Measurements from ENCODE around the gene PRR15.
A peak's percentile ranks its signal among the peaks of the same experiment; 100 is the strongest.

Gene PRR15

DNA sequence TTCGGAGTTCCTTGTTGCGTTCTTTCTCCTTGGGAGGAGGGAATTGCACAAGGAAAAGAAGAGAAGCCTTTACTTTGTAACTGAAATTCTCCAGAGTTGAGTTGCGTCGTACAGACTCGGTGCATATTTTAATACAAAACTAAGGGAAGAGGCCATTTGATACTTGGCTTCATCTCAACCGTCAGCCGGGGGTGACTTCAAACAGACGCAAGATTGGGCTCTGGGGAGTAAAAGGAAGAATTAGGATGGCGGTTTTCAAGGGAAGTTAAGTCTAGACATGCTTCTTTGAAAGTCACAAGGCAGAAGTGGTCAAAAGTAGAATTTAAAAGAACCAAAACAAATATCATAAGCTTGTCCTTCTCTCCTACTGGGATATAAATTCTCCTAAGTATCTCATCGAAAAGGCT is 1.6 kb downstream of the PRR15 start:
- Histone ChIP-seq H3K27ac (ENCODE audit: low read length) (no peak overlapping the region), H3K4me1 (ENCODE audit: insufficient read depth, low read length) (peaks cover 14% of the 10 kb centered on the region; the same call in 1 of the 2 replicates), H3K27me3 (ENCODE audit: insufficient read depth, low read length, poor library complexity) (peaks cover 50% of the 10 kb centered on the region), H3K4me2 (ENCODE audit: insufficient read depth, low read length) (peak overlapping the region; percentile 74), H3K79me2 (ENCODE audit: insufficient read depth, low read length) (no peaks in the 10 kb centered on the region), H3K4me3 (ENCODE audit: low read depth in 1 of 2, low read length in 2 of 2) (peak overlapping the region in 1 of 2 experiments; percentile 53; a peak in 3 of 4 replicates), H3K9me3 (ENCODE audit: insufficient read depth, low read length, severe bottlenecking) (no peaks in the 10 kb centered on the region), H2AFZ (ENCODE audit: low read depth, low read length) (peak overlapping the region; percentile 46; the same call in 1 of the 2 replicates), H4K20me1 (ENCODE audit: insufficient read depth, low read length) (no peaks in the 10 kb centered on the region), H3K9ac (ENCODE audit: low read depth, low read length) (peak overlapping the region; percentile 42; the same call in 1 of the 2 replicates), H3K36me3 (ENCODE audit: insufficient read depth, low read length) (no peaks in the 10 kb centered on the region)
- ATAC-seq (ENCODE audit: insufficient read depth, low read depth) = no peak
- TF ChIP-seq EZH2 (IDR thresholded peaks at IDR 0.05; ENCODE audit: borderline replicate concordance, low read depth, low read length, severe bottlenecking) = no peak
- TF ChIP-seq, protein P1, sequence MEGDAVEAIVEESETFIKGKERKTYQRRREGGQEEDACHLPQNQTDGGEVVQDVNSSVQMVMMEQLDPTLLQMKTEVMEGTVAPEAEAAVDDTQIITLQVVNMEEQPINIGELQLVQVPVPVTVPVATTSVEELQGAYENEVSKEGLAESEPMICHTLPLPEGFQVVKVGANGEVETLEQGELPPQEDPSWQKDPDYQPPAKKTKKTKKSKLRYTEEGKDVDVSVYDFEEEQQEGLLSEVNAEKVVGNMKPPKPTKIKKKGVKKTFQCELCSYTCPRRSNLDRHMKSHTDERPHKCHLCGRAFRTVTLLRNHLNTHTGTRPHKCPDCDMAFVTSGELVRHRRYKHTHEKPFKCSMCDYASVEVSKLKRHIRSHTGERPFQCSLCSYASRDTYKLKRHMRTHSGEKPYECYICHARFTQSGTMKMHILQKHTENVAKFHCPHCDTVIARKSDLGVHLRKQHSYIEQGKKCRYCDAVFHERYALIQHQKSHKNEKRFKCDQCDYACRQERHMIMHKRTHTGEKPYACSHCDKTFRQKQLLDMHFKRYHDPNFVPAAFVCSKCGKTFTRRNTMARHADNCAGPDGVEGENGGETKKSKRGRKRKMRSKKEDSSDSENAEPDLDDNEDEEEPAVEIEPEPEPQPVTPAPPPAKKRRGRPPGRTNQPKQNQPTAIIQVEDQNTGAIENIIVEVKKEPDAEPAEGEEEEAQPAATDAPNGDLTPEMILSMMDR (IDR thresholded peaks at IDR 0.05; ENCODE audit: borderline replicate concordance, extremely low read depth, low read length, poor library complexity, severe bottlenecking) = no peak
- DNase-seq = no peak

DNA sequence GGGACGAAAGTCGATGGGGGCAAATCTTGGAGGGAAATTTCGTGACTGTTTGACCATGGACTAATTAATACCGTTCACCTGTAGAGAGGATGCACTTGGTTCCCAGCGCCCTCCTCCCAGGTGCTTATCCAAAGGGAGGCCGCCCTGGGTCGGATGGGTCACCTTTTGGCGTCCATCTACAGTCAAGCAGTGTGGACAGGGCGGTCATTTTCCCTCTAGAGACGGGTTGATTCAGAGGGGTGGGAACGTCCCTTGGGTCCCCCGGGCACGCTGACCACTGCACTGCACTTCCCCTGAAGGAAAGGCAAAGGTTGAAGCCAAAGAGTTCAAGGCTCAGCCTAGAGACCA is 2.0 kb downstream of the PRR15 start:
- H3K79me2 ChIP-seq (ENCODE audit: insufficient read depth, low read length) = no peaks in the 10 kb centered on the region
- no peak overlapping the region for H3K27ac ChIP-seq (ENCODE audit: low read length)
- no peak for ATAC-seq (ENCODE audit: insufficient read depth, low read depth)
- H3K4me2 ChIP-seq (ENCODE audit: insufficient read depth, low read length) = peak overlapping the region; percentile 74
- no peak overlapping the region for H2AFZ ChIP-seq (ENCODE audit: low read depth, low read length)
- H4K20me1 ChIP-seq (ENCODE audit: insufficient read depth, low read length) = no peaks in the 10 kb centered on the region
- H3K36me3 ChIP-seq (ENCODE audit: insufficient read depth, low read length) = no peaks in the 10 kb centered on the region
- H3K9ac ChIP-seq (ENCODE audit: low read depth, low read length) = no peak overlapping the region
- no peak for TF ChIP-seq EZH2 (IDR thresholded peaks at IDR 0.05; ENCODE audit: borderline replicate concordance, low read depth, low read length, severe bottlenecking)
- TF ChIP-seq, protein P1 (IDR thresholded peaks at IDR 0.05; ENCODE audit: borderline replicate concordance, extremely low read depth, low read length, poor library complexity, severe bottlenecking) = no peak
- H3K27me3 ChIP-seq (ENCODE audit: insufficient read depth, low read length, poor library complexity) = peaks cover 54% of the 10 kb centered on the region
- no peaks in the 10 kb centered on the region for H3K9me3 ChIP-seq (ENCODE audit: insufficient read depth, low read length, severe bottlenecking)
- H3K4me1 ChIP-seq (ENCODE audit: insufficient read depth, low read length) = peaks cover 14% of the 10 kb centered on the region; the same call in 1 of the 2 replicates
- no peak overlapping the region for H3K4me3 ChIP-seq (ENCODE audit: low read depth in 1 of 2, low read length in 2 of 2)
- DNase-seq = no peak

DNA sequence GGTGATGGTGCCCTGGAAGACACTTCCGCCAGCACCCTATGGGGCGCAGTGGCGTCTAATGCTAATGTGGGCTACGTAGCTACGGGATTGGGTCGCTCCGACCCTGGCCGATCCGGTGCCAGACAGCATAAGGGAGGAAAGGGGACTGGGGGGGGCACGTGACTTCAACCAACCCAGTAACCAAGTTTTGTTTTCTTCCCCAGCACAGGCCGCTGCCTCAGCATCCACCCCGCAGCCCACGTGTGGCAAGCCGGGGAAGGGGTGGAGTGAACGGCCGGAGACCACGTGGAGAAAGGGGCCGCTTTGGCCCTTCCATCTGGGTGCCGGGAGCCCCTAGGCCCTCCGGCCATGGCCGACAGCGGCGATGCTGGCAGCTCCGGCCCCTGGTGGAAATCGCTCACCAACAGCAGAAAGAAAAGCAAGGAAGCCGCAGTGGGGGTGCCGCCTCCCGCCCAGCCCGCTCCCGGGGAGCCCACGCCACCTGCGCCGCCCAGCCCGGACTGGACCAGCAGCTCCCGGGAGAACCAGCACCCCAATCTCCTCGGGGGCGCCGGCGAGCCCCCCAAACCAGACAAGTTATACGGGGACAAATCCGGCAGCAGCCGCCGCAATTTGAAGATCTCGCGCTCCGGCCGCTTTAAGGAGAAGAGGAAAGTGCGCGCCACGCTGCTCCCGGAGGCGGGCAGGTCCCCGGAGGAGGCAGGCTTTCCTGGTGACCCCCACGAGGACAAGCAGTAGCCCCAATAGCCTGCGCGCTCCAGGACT is 2.5 kb downstream of the PRR15 start:
- no peak for DNase-seq
- no peaks in the 10 kb centered on the region for H3K36me3 ChIP-seq (ENCODE audit: insufficient read depth, low read length)
- H3K4me1 ChIP-seq (ENCODE audit: insufficient read depth, low read length) = peaks cover 14% of the 10 kb centered on the region; the same call in 1 of the 2 replicates
- H3K9ac ChIP-seq (ENCODE audit: low read depth, low read length) = no peak overlapping the region
- no peak overlapping the region for H3K4me2 ChIP-seq (ENCODE audit: insufficient read depth, low read length)
- H3K27me3 ChIP-seq (ENCODE audit: insufficient read depth, low read length, poor library complexity) = peaks cover 55% of the 10 kb centered on the region
- no peak overlapping the region for H3K4me3 ChIP-seq (ENCODE audit: low read depth in 1 of 2, low read length in 2 of 2)
- no peak for TF ChIP-seq EZH2 (IDR thresholded peaks at IDR 0.05; ENCODE audit: borderline replicate concordance, low read depth, low read length, severe bottlenecking)
- no peak overlapping the region for H2AFZ ChIP-seq (ENCODE audit: low read depth, low read length)
- H3K9me3 ChIP-seq (ENCODE audit: insufficient read depth, low read length, severe bottlenecking) = no peaks in the 10 kb centered on the region
- no peak for ATAC-seq (ENCODE audit: insufficient read depth, low read depth)
- no peak overlapping the region for H3K27ac ChIP-seq (ENCODE audit: low read length)
- no peaks in the 10 kb centered on the region for H3K79me2 ChIP-seq (ENCODE audit: insufficient read depth, low read length)
- no peaks in the 10 kb centered on the region for H4K20me1 ChIP-seq (ENCODE audit: insufficient read depth, low read length)

DNA sequence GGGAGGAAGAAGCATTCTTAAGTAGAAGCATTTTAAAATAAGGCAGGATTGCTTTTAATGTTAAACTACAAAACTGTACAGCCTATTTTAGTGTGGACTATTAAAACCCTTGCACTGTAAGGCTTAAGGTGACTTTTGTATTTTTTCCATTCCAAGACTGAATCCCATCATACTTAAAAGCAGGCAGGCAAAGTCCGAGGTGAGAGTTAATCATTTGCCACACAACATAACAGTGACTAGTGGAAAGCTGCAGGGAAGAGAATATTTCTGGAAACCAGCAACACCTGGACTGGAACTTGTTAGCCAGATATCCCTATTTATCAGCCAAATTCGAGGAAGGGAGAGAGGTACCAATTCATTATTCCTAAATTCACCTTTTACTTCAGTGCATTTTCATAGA is 3.5 kb downstream of the PRR15 start:
- no peaks in the 10 kb centered on the region for H3K9me3 ChIP-seq (ENCODE audit: insufficient read depth, low read length, severe bottlenecking)
- H3K27me3 ChIP-seq (ENCODE audit: insufficient read depth, low read length, poor library complexity) = peaks cover 58% of the 10 kb centered on the region
- H3K4me2 ChIP-seq (ENCODE audit: insufficient read depth, low read length) = no peak overlapping the region
- TF ChIP-seq EZH2 (IDR thresholded peaks at IDR 0.05; ENCODE audit: borderline replicate concordance, low read depth, low read length, severe bottlenecking) = no peak
- TF ChIP-seq, protein P1 (IDR thresholded peaks at IDR 0.05; ENCODE audit: borderline replicate concordance, extremely low read depth, low read length, poor library complexity, severe bottlenecking) = no peak
- H3K27ac ChIP-seq (ENCODE audit: low read length) = no peak overlapping the region
- no peak overlapping the region for H3K4me3 ChIP-seq (ENCODE audit: low read depth in 1 of 2, low read length in 2 of 2)
- H3K36me3 ChIP-seq (ENCODE audit: insufficient read depth, low read length) = no peaks in the 10 kb centered on the region
- DNase-seq = no peak
- no peaks in the 10 kb centered on the region for H4K20me1 ChIP-seq (ENCODE audit: insufficient read depth, low read length)
- no peaks in the 10 kb centered on the region for H3K79me2 ChIP-seq (ENCODE audit: insufficient read depth, low read length)
- H2AFZ ChIP-seq (ENCODE audit: low read depth, low read length) = no peak overlapping the region
- peaks cover 14% of the 10 kb centered on the region; the same call in 1 of the 2 replicates for H3K4me1 ChIP-seq (ENCODE audit: insufficient read depth, low read length)
- no peak overlapping the region for H3K9ac ChIP-seq (ENCODE audit: low read depth, low read length)
- ATAC-seq (ENCODE audit: insufficient read depth, low read depth) = no peak

Data from DND-41 (cell line).